GM12878 (cell line): ENCODE data around the gene MORC3. TPM values are rescaled to one million over a fixed set of nuclear protein-coding genes. Genes with fewer than 3 reads are reported as not detected.

Source experiments
- CBX5 ChIP-seq: sonication (generic); IDR thresholded peaks from 2 replicates; pipeline ENCODE4 v1.6.1; 2016; ENCODE audit warnings: low read depth, moderate library complexity, mild to moderate bottlenecking, inconsistent platforms
- JUND ChIP-seq: IDR thresholded peaks from 2 replicates; pipeline ENCODE4 v1.6.1; 2012; ENCODE audit warnings: low read depth, mild to moderate bottlenecking, low read length, improper control_type of control experiment, moderate library complexity
- KDM1A ChIP-seq: fragments of 200-600 bp; sonication (generic); IDR thresholded peaks from 2 replicates; pipeline ENCODE4 v1.6.1; 2016; ENCODE audit warnings: borderline replicate concordance
- SMARCA5 ChIP-seq: fragments of 450-650 bp; IDR thresholded peaks from 2 replicates; pipeline ENCODE4 v1.6.1; 2017; ENCODE audit warnings: mild to moderate bottlenecking
- SPI1 ChIP-seq: IDR thresholded peaks from 2 replicates; pipeline ENCODE4 v1.6.1; 2011; ENCODE audit warnings: low read depth, mild to moderate bottlenecking, low read length, moderate library complexity, borderline replicate concordance; ENCODE audit not compliant: insufficient read depth
- SRF ChIP-seq, 2 experiments: IDR thresholded peaks; 2 replicates each; pipeline ENCODE4 v1.6.1; 2011; ENCODE audit warnings: low read depth in 2 of 2, low read length in 2 of 2, mild to moderate bottlenecking in 1 of 2, moderate library complexity in 1 of 2
- USF1 ChIP-seq: IDR thresholded peaks from 2 replicates; pipeline ENCODE4 v1.6.1; 2011; ENCODE audit warnings: borderline replicate concordance, low read depth, mild to moderate bottlenecking, moderate library complexity, mixed read lengths, low read length; ENCODE audit not compliant: insufficient read depth; ENCODE audit errors: extremely low read length
- polyA plus RNA-seq, 11 experiments: library from polyadenylated mRNA; depleted of rRNA in 4 of 11; unstranded in 6 of 11; stranded (reverse) in 5 of 11; fragments of >200 nt; fragmentation: Nextera tagmentation in 4 of 11; fragmentation: Illumina TruSeq in 1 of 11; extraction: Ambion mirVana in 4 of 11; extraction: Trizol in 1 of 11; gene quantifications; 1 replicate in 1 of 11; 2 replicates in 10 of 11; pipeline versions ENCODE4 v1.2.1 to v1.2.3, GENCODE V29; 2011 to 2016; ENCODE audit warnings: inconsistent platforms in 2 of 11, missing spikeins in 2 of 11, low read depth in 1 of 11
- total RNA-seq, 4 experiments: library from RNA; depleted of rRNA in 3 of 4; stranded (reverse); fragments of >200 nt in 3 of 4; fragmentation: Illumina TruSeq in 1 of 4; extraction: Trizol in 1 of 4; gene quantifications; 2 replicates each; pipeline versions ENCODE4 v1.2.1 to v1.2.3, GENCODE V29; 2013 to 2021
- TF ChIP-seq, protein P1 (sequence below): fragments of 450-650 bp; conservative IDR thresholded peaks from 2 replicates; pipeline ENCODE4 v1.6.1; 2017; ENCODE audit warnings: mild to moderate bottlenecking, moderate library complexity
- TF ChIP-seq, protein P2 (sequence below): fragments of 450-650 bp; IDR thresholded peaks from 2 replicates; pipeline ENCODE4 v1.6.1; 2017; ENCODE audit warnings: mild to moderate bottlenecking, moderate library complexity
- TF ChIP-seq, protein P3 (sequence below): fragments of 450-650 bp; IDR thresholded peaks from 2 replicates; pipeline ENCODE4 v1.6.1; 2016; ENCODE audit warnings: mild to moderate bottlenecking
- TF ChIP-seq, protein P4 (sequence below): fragments of 450-650 bp; IDR thresholded peaks from 2 replicates; pipeline ENCODE4 v1.6.1; 2017; ENCODE audit warnings: mild to moderate bottlenecking, low read depth, inconsistent platforms; ENCODE audit not compliant: poor library complexity, severe bottlenecking
- TF ChIP-seq, protein P5 (sequence below): fragments of 450-650 bp; IDR thresholded peaks from 2 replicates; pipeline ENCODE4 v1.6.1; 2016; ENCODE audit warnings: mild to moderate bottlenecking, moderate library complexity, borderline replicate concordance

MORC3 gene
- total and polyA plus RNA-seq, 10 of the 15 experiments (the other 5 are each of a cell fraction or from before 2014, with no cell fraction given), result 5.5 to 29.9 (median 16.3) TPM

GRCh38 chr21:36385233-36386030 lies 65.4 kb downstream of the MORC3 start, which contains the start of gene CHAF1B (continued):
- TF ChIP-seq, protein P1, sequence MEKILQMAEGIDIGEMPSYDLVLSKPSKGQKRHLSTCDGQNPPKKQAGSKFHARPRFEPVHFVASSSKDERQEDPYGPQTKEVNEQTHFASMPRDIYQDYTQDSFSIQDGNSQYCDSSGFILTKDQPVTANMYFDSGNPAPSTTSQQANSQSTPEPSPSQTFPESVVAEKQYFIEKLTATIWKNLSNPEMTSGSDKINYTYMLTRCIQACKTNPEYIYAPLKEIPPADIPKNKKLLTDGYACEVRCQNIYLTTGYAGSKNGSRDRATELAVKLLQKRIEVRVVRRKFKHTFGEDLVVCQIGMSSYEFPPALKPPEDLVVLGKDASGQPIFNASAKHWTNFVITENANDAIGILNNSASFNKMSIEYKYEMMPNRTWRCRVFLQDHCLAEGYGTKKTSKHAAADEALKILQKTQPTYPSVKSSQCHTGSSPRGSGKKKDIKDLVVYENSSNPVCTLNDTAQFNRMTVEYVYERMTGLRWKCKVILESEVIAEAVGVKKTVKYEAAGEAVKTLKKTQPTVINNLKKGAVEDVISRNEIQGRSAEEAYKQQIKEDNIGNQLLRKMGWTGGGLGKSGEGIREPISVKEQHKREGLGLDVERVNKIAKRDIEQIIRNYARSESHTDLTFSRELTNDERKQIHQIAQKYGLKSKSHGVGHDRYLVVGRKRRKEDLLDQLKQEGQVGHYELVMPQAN, result peak; percentile 77; the same call in 1 of the 2 replicates
- TF ChIP-seq JUND (no peak), CBX5 (no peak), SMARCA5 (0 out of 2 replicates have a peak, but pooled peaks have one; percentile 46), USF1 (no peak), KDM1A (no peak), SPI1 (no peak), SRF (IDR thresholded peaks at IDR 0.05; ENCODE audit: low read depth in 2 of 2, low read length in 2 of 2) (no peak)
- TF ChIP-seq, protein P2, sequence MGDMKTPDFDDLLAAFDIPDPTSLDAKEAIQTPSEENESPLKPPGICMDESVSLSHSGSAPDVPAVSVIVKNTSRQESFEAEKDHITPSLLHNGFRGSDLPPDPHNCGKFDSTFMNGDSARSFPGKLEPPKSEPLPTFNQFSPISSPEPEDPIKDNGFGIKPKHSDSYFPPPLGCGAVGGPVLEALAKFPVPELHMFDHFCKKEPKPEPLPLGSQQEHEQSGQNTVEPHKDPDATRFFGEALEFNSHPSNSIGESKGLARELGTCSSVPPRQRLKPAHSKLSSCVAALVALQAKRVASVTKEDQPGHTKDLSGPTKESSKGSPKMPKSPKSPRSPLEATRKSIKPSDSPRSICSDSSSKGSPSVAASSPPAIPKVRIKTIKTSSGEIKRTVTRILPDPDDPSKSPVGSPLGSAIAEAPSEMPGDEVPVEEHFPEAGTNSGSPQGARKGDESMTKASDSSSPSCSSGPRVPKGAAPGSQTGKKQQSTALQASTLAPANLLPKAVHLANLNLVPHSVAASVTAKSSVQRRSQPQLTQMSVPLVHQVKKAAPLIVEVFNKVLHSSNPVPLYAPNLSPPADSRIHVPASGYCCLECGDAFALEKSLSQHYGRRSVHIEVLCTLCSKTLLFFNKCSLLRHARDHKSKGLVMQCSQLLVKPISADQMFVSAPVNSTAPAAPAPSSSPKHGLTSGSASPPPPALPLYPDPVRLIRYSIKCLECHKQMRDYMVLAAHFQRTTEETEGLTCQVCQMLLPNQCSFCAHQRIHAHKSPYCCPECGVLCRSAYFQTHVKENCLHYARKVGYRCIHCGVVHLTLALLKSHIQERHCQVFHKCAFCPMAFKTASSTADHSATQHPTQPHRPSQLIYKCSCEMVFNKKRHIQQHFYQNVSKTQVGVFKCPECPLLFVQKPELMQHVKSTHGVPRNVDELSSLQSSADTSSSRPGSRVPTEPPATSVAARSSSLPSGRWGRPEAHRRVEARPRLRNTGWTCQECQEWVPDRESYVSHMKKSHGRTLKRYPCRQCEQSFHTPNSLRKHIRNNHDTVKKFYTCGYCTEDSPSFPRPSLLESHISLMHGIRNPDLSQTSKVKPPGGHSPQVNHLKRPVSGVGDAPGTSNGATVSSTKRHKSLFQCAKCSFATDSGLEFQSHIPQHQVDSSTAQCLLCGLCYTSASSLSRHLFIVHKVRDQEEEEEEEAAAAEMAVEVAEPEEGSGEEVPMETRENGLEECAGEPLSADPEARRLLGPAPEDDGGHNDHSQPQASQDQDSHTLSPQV, result no peak
- TF ChIP-seq, protein P3, sequence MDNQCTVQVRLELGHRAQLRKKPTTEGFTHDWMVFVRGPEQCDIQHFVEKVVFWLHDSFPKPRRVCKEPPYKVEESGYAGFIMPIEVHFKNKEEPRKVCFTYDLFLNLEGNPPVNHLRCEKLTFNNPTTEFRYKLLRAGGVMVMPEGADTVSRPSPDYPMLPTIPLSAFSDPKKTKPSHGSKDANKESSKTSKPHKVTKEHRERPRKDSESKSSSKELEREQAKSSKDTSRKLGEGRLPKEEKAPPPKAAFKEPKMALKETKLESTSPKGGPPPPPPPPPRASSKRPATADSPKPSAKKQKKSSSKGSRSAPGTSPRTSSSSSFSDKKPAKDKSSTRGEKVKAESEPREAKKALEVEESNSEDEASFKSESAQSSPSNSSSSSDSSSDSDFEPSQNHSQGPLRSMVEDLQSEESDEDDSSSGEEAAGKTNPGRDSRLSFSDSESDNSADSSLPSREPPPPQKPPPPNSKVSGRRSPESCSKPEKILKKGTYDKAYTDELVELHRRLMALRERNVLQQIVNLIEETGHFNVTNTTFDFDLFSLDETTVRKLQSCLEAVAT, result no peak
- TF ChIP-seq, protein P4, sequence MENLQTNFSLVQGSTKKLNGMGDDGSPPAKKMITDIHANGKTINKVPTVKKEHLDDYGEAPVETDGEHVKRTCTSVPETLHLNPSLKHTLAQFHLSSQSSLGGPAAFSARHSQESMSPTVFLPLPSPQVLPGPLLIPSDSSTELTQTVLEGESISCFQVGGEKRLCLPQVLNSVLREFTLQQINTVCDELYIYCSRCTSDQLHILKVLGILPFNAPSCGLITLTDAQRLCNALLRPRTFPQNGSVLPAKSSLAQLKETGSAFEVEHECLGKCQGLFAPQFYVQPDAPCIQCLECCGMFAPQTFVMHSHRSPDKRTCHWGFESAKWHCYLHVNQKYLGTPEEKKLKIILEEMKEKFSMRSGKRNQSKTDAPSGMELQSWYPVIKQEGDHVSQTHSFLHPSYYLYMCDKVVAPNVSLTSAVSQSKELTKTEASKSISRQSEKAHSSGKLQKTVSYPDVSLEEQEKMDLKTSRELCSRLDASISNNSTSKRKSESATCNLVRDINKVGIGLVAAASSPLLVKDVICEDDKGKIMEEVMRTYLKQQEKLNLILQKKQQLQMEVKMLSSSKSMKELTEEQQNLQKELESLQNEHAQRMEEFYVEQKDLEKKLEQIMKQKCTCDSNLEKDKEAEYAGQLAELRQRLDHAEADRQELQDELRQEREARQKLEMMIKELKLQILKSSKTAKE, result no peak
- TF ChIP-seq, protein P5, sequence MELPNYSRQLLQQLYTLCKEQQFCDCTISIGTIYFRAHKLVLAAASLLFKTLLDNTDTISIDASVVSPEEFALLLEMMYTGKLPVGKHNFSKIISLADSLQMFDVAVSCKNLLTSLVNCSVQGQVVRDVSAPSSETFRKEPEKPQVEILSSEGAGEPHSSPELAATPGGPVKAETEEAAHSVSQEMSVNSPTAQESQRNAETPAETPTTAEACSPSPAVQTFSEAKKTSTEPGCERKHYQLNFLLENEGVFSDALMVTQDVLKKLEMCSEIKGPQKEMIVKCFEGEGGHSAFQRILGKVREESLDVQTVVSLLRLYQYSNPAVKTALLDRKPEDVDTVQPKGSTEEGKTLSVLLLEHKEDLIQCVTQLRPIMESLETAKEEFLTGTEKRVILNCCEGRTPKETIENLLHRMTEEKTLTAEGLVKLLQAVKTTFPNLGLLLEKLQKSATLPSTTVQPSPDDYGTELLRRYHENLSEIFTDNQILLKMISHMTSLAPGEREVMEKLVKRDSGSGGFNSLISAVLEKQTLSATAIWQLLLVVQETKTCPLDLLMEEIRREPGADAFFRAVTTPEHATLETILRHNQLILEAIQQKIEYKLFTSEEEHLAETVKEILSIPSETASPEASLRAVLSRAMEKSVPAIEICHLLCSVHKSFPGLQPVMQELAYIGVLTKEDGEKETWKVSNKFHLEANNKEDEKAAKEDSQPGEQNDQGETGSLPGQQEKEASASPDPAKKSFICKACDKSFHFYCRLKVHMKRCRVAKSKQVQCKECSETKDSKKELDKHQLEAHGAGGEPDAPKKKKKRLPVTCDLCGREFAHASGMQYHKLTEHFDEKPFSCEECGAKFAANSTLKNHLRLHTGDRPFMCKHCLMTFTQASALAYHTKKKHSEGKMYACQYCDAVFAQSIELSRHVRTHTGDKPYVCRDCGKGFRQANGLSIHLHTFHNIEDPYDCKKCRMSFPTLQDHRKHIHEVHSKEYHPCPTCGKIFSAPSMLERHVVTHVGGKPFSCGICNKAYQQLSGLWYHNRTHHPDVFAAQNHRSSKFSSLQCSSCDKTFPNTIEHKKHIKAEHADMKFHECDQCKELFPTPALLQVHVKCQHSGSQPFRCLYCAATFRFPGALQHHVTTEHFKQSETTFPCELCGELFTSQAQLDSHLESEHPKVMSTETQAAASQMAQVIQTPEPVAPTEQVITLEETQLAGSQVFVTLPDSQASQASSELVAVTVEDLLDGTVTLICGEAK, result no peak
